Suppressor macrophage (primary cell): ENCODE measurements around the gene SYK.

Source experiments
- DNase-seq, 4 experiments: peaks; one replicate each; pipeline ENCODE4 v3.0.0-alpha.2; 2020 to 2022

Gene SYK

GRCh38 chr9:90851444-90851843, 49.8 kb downstream of the SYK start:
- DNase-seq = no peak

GRCh38 chr9:90853945-90854344, 52.3 kb downstream of the SYK start:
- DNase-seq = no peak

GRCh38 chr9:90854637-90855175, 53.1 kb downstream of the SYK start:
- peak in 1 of 4 experiments; percentile 1 for DNase-seq

GRCh38 chr9:90855208-90855902, 53.7 kb downstream of the SYK start:
- no peak for DNase-seq

- DNase-seq = no peak
These were observed 55.5 kb downstream of the SYK start for GRCh38 chr9:90857091-90857490.

GRCh38 chr9:90857855-90858254, 56.2 kb downstream of the SYK start:
- DNase-seq = no peak

- no peak for DNase-seq
These were observed 56.9 kb downstream of the SYK start for GRCh38 chr9:90858457-90858901.

GRCh38 chr9:90860382-90860781, 58.8 kb downstream of the SYK start:
- no peak for DNase-seq

- peak; percentile 83 to 92 (median 88) for DNase-seq
These were observed 59.2 kb downstream of the SYK start for GRCh38 chr9:90860826-90861225.

- DNase-seq = no peak
These were observed 59.8 kb downstream of the SYK start for GRCh38 chr9:90861380-90861779.

GRCh38 chr9:90861826-90862740, 60.5 kb downstream of the SYK start:
- DNase-seq = no peak

GRCh38 chr9:90864779-90865178, 63.2 kb downstream of the SYK start:
- DNase-seq = no peak

GRCh38 chr9:90867101-90867500, 65.5 kb downstream of the SYK start:
- no peak for DNase-seq

- DNase-seq = peak in 2 of 4 experiments; percentile 40 to 53
These were observed 66.9 kb downstream of the SYK start for GRCh38 chr9:90868555-90868954.

GRCh38 chr9:90869361-90869760, 67.7 kb downstream of the SYK start:
- DNase-seq = peak in 2 of 4 experiments; percentile 47 to 64

- peak; percentile 49 to 82 (median 73) for DNase-seq
These were observed 69.2 kb downstream of the SYK start for GRCh38 chr9:90870621-90871326.

GRCh38 chr9:90871327-90871935, 69.8 kb downstream of the SYK start:
- DNase-seq = no peak

GRCh38 chr9:90872835-90873294, 71.2 kb downstream of the SYK start:
- peak in 2 of 4 experiments; percentile 13 to 25 for DNase-seq

GRCh38 chr9:90873422-90873821, 71.8 kb downstream of the SYK start:
- DNase-seq = no peak

- DNase-seq = no peak
These were observed 72.6 kb downstream of the SYK start for GRCh38 chr9:90874194-90874593.

GRCh38 chr9:90878562-90878961, 76.9 kb downstream of the SYK start:
- no peak for DNase-seq

- DNase-seq = no peak
These were observed 78.4 kb downstream of the SYK start for GRCh38 chr9:90880066-90880465.
